ENCODE measurements around the gene CNTNAP3B.
"Not testable (repeated sequence)": the region's sequence is repeated elsewhere in the genome, so short reads cannot be mapped to it uniquely, and the experiment has no call there.

DNA sequence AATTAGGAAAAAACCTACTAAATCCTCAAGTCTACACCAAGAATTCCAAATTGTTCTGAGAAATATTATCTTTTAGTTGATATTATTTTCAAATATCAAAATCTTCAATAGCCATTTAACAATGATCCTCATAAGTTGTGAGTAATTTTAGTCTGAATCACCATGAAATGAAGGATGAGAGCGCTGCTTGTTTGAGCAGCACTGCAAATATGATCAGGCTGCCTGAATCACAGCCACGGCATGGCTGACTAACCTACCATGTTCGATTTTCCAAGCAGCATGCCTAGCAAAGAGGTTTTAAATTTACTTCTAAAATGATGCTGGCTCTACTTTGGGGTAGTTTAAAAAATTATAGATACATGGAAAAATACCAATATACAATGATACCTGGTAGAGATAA, 95.7 kb downstream of the CNTNAP3B start:
- TF ChIP-seq POLR2A (IDR thresholded peaks at IDR 0.05), result not testable (repeated sequence)
- TF ChIP-seq, protein P1, sequence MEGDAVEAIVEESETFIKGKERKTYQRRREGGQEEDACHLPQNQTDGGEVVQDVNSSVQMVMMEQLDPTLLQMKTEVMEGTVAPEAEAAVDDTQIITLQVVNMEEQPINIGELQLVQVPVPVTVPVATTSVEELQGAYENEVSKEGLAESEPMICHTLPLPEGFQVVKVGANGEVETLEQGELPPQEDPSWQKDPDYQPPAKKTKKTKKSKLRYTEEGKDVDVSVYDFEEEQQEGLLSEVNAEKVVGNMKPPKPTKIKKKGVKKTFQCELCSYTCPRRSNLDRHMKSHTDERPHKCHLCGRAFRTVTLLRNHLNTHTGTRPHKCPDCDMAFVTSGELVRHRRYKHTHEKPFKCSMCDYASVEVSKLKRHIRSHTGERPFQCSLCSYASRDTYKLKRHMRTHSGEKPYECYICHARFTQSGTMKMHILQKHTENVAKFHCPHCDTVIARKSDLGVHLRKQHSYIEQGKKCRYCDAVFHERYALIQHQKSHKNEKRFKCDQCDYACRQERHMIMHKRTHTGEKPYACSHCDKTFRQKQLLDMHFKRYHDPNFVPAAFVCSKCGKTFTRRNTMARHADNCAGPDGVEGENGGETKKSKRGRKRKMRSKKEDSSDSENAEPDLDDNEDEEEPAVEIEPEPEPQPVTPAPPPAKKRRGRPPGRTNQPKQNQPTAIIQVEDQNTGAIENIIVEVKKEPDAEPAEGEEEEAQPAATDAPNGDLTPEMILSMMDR (IDR thresholded peaks at IDR 0.05), result not testable (repeated sequence)
